AG04449 (cell line): Measurements from ENCODE around the gene SLC1A3.

Source experiments
- CTCF ChIA-PET: fragments of 350-600 bp; formaldehyde crosslinking; extraction: SDS; loops from one replicate; lab custom pipeline; 2021; ENCODE audit warnings: antibody characterized with exemption; lab: Yijun Ruan, JAX
- POLR2A ChIA-PET: fragments of 400-600, 350-600 bp; formaldehyde crosslinking; extraction: SDS; loops from one replicate; lab custom pipeline; 2020; ENCODE audit warnings: antibody characterized with exemption, inconsistent platforms; lab: Yijun Ruan, JAX
- DNase-seq: peaks from one replicate; pipeline ENCODE4 v3.0.0-alpha.2; 2010; ENCODE audit warnings: low read depth, low spot score
- H3K4me3 ChIP-seq: 2 replicates; pipeline ENCODE4 v1.5.1; 2011; ENCODE audit warnings: low read depth, mild to moderate bottlenecking, control low read depth, low read length
- TF ChIP-seq, protein P1 (sequence below): IDR thresholded peaks from one replicate; pipeline ENCODE4 v1.5.1; 2011; ENCODE audit warnings: mild to moderate bottlenecking, moderate library complexity, low read length, control low read depth, inconsistent platforms; ENCODE audit not compliant: insufficient read depth; ENCODE audit errors: missing control alignments

The SLC1A3 gene

GRCh38 chr5:36611520-36612274 lies 5.3 kb downstream of the SLC1A3 start:
- no peak for DNase-seq
- no peak overlapping the region for H3K4me3 ChIP-seq
- CTCF ChIA-PET, result interaction anchor here (1.5 kb wide), 1 partner anchor 79 kb away, joined by 3 read pairs; no protein-coding TSS in a partner anchor
- POLR2A ChIA-PET, result no interaction called here
- TF ChIP-seq, protein P1, sequence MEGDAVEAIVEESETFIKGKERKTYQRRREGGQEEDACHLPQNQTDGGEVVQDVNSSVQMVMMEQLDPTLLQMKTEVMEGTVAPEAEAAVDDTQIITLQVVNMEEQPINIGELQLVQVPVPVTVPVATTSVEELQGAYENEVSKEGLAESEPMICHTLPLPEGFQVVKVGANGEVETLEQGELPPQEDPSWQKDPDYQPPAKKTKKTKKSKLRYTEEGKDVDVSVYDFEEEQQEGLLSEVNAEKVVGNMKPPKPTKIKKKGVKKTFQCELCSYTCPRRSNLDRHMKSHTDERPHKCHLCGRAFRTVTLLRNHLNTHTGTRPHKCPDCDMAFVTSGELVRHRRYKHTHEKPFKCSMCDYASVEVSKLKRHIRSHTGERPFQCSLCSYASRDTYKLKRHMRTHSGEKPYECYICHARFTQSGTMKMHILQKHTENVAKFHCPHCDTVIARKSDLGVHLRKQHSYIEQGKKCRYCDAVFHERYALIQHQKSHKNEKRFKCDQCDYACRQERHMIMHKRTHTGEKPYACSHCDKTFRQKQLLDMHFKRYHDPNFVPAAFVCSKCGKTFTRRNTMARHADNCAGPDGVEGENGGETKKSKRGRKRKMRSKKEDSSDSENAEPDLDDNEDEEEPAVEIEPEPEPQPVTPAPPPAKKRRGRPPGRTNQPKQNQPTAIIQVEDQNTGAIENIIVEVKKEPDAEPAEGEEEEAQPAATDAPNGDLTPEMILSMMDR, result no peak

DNA sequence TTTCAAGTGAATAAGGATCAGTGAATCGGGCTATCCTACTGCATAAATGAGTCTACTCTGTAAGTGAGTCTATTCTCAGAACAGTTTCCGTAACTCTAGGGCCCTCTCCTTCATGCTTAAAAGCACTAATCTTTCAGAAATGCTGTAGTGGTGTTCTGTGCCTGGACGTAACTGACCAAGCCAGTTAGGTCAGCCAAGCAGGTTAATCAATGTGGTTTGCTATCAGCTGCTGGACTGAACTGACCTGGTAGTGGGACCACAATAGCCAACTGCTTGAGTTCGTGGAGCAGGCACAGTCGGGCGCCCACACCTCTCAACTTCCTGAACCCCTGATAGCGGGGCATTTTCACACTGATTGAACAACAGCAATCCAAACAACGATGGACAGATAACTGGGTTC lies 6.8 kb downstream of the SLC1A3 start:
- DNase-seq, result no peak
- TF ChIP-seq, protein P1, result no peak
- ChIA-PET CTCF (no interaction called here), POLR2A (no interaction called here)
- H3K4me3 ChIP-seq, result no peak overlapping the region

- CTCF ChIA-PET, result no interaction called here
- TF ChIP-seq, protein P1, result no peak
- no peak overlapping the region for H3K4me3 ChIP-seq
- no peak for DNase-seq
- POLR2A ChIA-PET, result no interaction called here
Measured at GRCh38 chr5:36613771-36614656, 7.6 kb downstream of the SLC1A3 start.

GRCh38 chr5:36614657-36615308 lies 8.4 kb downstream of the SLC1A3 start:
- ChIA-PET CTCF (no interaction called here), POLR2A (no interaction called here)
- H3K4me3 ChIP-seq, result no peak overlapping the region
- TF ChIP-seq, protein P1, result no peak
- DNase-seq, result no peak

DNA sequence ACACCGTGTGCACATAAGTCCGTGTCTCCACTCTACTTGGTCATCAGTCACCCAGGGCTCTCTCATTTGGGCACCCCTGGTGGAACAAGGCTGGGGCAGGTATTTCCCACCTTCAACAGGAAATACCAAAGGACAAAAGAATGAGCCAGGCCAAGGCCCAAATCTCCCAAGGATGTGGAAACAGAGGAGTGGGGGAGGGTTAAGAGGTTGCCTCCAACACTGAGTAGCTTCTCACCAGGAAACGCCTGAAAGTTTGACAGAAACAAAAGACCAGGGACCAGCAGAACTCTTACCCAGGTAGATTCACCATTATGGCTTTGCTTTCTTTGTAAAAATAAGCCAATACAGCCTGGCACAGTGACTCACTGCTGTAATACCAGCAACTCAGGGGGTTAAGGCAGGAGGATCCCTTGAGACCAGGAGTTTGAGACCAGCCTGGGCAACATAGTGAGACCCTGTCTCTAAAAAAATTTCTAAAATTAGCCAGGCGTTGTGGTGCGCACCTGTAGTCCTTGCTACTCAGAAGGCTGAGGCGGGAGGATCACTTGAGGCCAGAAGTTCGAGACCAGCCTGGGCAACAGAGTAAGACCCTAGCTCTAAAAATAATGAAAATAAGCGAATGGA lies 12.7 kb downstream of the SLC1A3 start:
- H3K4me3 ChIP-seq, result no peak overlapping the region
- POLR2A ChIA-PET, result no interaction called here
- CTCF ChIA-PET, result no interaction called here
- TF ChIP-seq, protein P1, result no peak
- no peak for DNase-seq

- ChIA-PET CTCF (no interaction called here), POLR2A (no interaction called here)
- TF ChIP-seq, protein P1, result no peak
- H3K4me3 ChIP-seq, result no peak overlapping the region
- DNase-seq, result no peak
Measured at GRCh38 chr5:36621985-36622384, 15.6 kb downstream of the SLC1A3 start.
